Hepatocyte (in vitro differentiated cells): ENCODE data around the gene OTOA. TPM values are rescaled to one million over a fixed set of nuclear protein-coding genes. Genes with fewer than 3 reads are reported as not detected.

ENCODE experiments used
- DNase-seq: peaks from one replicate; pipeline ENCODE4 v3.0.0-alpha.2; 2016; ENCODE audit warnings: low spot score
- H2AFZ ChIP-seq: fragments of 200-600 bp; sonication (generic); 2 replicates; pipeline ENCODE4 v1.6.0; 2016; ENCODE audit warnings: antibody characterized with exemption, mild to moderate bottlenecking
- H3K27ac ChIP-seq: fragments of 200-600 bp; sonication (generic); 2 replicates; pipeline ENCODE4 v1.5.1; 2016; ENCODE audit warnings: mild to moderate bottlenecking
- H3K27me3 ChIP-seq: fragments of 200-600 bp; sonication (generic); 2 replicates; pipeline ENCODE4 v1.6.1; 2016
- H3K36me3 ChIP-seq: fragments of 200-600 bp; sonication (generic); replicated peaks from 2 replicates; pipeline ENCODE4 v1.5.1; 2016; ENCODE audit warnings: low read depth; ENCODE audit not compliant: insufficient read depth
- H3K4me1 ChIP-seq: fragments of 200-600 bp; sonication (generic); 2 replicates; pipeline ENCODE4 v1.5.1; 2016; ENCODE audit warnings: mild to moderate bottlenecking, moderate library complexity; ENCODE audit not compliant: insufficient read depth
- H3K4me2 ChIP-seq: fragments of 200-600 bp; sonication (generic); 2 replicates; pipeline ENCODE4 v1.6.0; 2016
- H3K4me3 ChIP-seq: fragments of 200-600 bp; sonication (generic); 2 replicates; pipeline ENCODE4 v1.5.1; 2016; ENCODE audit warnings: mild to moderate bottlenecking
- H3K79me2 ChIP-seq: fragments of 200-600 bp; sonication (generic); 2 replicates; pipeline ENCODE4 v1.6.0; 2017; ENCODE audit warnings: mild to moderate bottlenecking
- H3K9me2 ChIP-seq: fragments of 200-600 bp; sonication (generic); replicated peaks from 2 replicates; pipeline ENCODE4 v1.6.0; 2017; ENCODE audit warnings: mild to moderate bottlenecking; ENCODE audit not compliant: insufficient read depth
- H3K9me3 ChIP-seq: fragments of 200-600 bp; sonication (generic); 2 replicates; pipeline ENCODE4 v1.5.1; 2016; ENCODE audit warnings: low read depth, mild to moderate bottlenecking
- H4K20me1 ChIP-seq: fragments of 200-600 bp; sonication (generic); 2 replicates; pipeline ENCODE4 v1.6.0; 2016; ENCODE audit warnings: mild to moderate bottlenecking; ENCODE audit not compliant: insufficient read depth, poor library complexity, severe bottlenecking
- CTCF ChIP-seq: fragments of 200-600 bp; sonication (generic); IDR thresholded peaks from 2 replicates; pipeline ENCODE4 v1.5.1; 2016; ENCODE audit warnings: antibody characterized with exemption, mild to moderate bottlenecking; ENCODE audit not compliant: poor library complexity
- EZH2 ChIP-seq: fragments of 200-600 bp; sonication (generic); IDR thresholded peaks from 2 replicates; pipeline ENCODE4 v1.6.1; 2016; ENCODE audit warnings: antibody characterized with exemption, mild to moderate bottlenecking, borderline replicate concordance
- EZH2phosphoT487 ChIP-seq: fragments of 200-600 bp; sonication (generic); IDR thresholded peaks from one replicate; pipeline ENCODE4 v1.6.1; 2018; ENCODE audit warnings: antibody characterized with exemption, mild to moderate bottlenecking, low read depth, moderate library complexity; ENCODE audit not compliant: unreplicated experiment, severe bottlenecking
- WGBS: methylation state at CpG from one replicate; pipeline ENCODE4 v1.1.6; 2016; ENCODE audit warnings: low lambda C conversion rate; ENCODE audit errors: missing lambda C conversion rate; 5-methylcytosine and 5-hydroxymethylcytosine counted together
- polyA plus RNA-seq: library from polyadenylated mRNA; unstranded; fragments of >200 nt; fragmentation: Nextera tagmentation; extraction: Ambion mirVana; gene quantifications from 2 replicates; pipeline ENCODE4 v1.2.1, GENCODE V29; 2016
- total RNA-seq: library from RNA; depleted of rRNA; stranded (reverse); fragments of >200 nt; gene quantifications from 2 replicates; pipeline ENCODE4 v1.2.3, GENCODE V29; 2014

The OTOA gene
- total and polyA plus RNA-seq, 2 experiments from 2014 or later, result 0.07 TPM; not detected in 1

GRCh38 chr16:21720533-21720932 is 56.8 kb downstream of the OTOA start:
- no peaks in the 10 kb centered on the region for H3K36me3 ChIP-seq
- H2AFZ ChIP-seq, result no peak overlapping the region
- H3K9me3 ChIP-seq, result no peaks in the 10 kb centered on the region
- no peaks in the 10 kb centered on the region for H3K4me1 ChIP-seq
- no peak overlapping the region for H3K4me2 ChIP-seq
- no peaks in the 10 kb centered on the region for H3K27me3 ChIP-seq
- H3K79me2 ChIP-seq, result no peaks in the 10 kb centered on the region
- H4K20me1 ChIP-seq, result no peaks in the 10 kb centered on the region
- DNase-seq, result no peak
- no peak overlapping the region for H3K27ac ChIP-seq
- no peaks in the 10 kb centered on the region for H3K9me2 ChIP-seq
- no peak overlapping the region for H3K4me3 ChIP-seq
- 87% methylated on average over 2 of the region's 2 CpGs for WGBS
- TF ChIP-seq EZH2 (no peak), CTCF (no peak), EZH2phosphoT487 (no peak)

- no peaks in the 10 kb centered on the region for H3K27me3 ChIP-seq
- WGBS, result 82% methylated on average over 7 of the region's 7 CpGs
- no peaks in the 10 kb centered on the region for H4K20me1 ChIP-seq
- no peaks in the 10 kb centered on the region for H3K4me1 ChIP-seq
- H3K9me3 ChIP-seq, result no peaks in the 10 kb centered on the region
- no peak overlapping the region for H3K27ac ChIP-seq
- no peaks in the 10 kb centered on the region for H3K79me2 ChIP-seq
- no peaks in the 10 kb centered on the region for H3K36me3 ChIP-seq
- TF ChIP-seq EZH2phosphoT487, result no peak
- no peak for TF ChIP-seq CTCF
- no peak for TF ChIP-seq EZH2
- H3K9me2 ChIP-seq, result no peaks in the 10 kb centered on the region
- DNase-seq, result no peak
- no peak overlapping the region for H2AFZ ChIP-seq
- no peak overlapping the region for H3K4me3 ChIP-seq
- H3K4me2 ChIP-seq, result no peak overlapping the region
Observed at GRCh38 chr16:21722771-21723455, 59.1 kb downstream of the OTOA start.

GRCh38 chr16:21723532-21723931 is 59.8 kb downstream of the OTOA start:
- Histone ChIP-seq H2AFZ (no peak overlapping the region), H3K27ac (no peak overlapping the region), H3K9me3 (no peaks in the 10 kb centered on the region), H3K4me2 (no peak overlapping the region), H3K4me1 (no peaks in the 10 kb centered on the region), H3K27me3 (no peaks in the 10 kb centered on the region), H3K4me3 (no peak overlapping the region), H3K79me2 (no peaks in the 10 kb centered on the region), H3K9me2 (no peaks in the 10 kb centered on the region), H3K36me3 (no peaks in the 10 kb centered on the region), H4K20me1 (no peaks in the 10 kb centered on the region)
- no peak for DNase-seq
- WGBS, result 72% methylated on average over 2 of the region's 2 CpGs
- no peak for TF ChIP-seq CTCF
- TF ChIP-seq EZH2, result no peak
- TF ChIP-seq EZH2phosphoT487, result no peak
